T-helper 1 cell treated with Interleukin-12 subunit alpha and Interleukin-12 subunit beta and Interleukin-4 antibody, amounts not matched to agents 30 μg/mL and 1 μg/mL, for 36 hours (primary cell): Measurements from ENCODE around the gene AQP9.
"Not testable (repeated sequence)": the region's sequence is repeated elsewhere in the genome, so short reads cannot be mapped to it uniquely, and the experiment has no call there.

Source experiments
- H3K27ac Mint-ChIP-seq: one replicate; pipeline ENCODE4 v1.8.0; 2021; ENCODE audit warnings: mild to moderate bottlenecking, mixed read lengths
- H3K27me3 Mint-ChIP-seq: one replicate; pipeline ENCODE4 v1.8.0; 2021; ENCODE audit warnings: low read depth, mixed read lengths
- H3K36me3 Mint-ChIP-seq: one replicate; pipeline ENCODE4 v1.8.0; 2021; ENCODE audit warnings: low read depth, mixed read lengths
- H3K4me1 Mint-ChIP-seq: one replicate; pipeline ENCODE4 v1.8.0; 2021; ENCODE audit warnings: low read depth, mixed read lengths
- H3K4me3 Mint-ChIP-seq: one replicate; pipeline ENCODE4 v1.8.0; 2021; ENCODE audit warnings: mild to moderate bottlenecking, moderate library complexity, mixed read lengths
- H3K9me3 Mint-ChIP-seq: one replicate; pipeline ENCODE4 v1.8.0; 2021; ENCODE audit warnings: mixed read lengths

The AQP9 gene

DNA sequence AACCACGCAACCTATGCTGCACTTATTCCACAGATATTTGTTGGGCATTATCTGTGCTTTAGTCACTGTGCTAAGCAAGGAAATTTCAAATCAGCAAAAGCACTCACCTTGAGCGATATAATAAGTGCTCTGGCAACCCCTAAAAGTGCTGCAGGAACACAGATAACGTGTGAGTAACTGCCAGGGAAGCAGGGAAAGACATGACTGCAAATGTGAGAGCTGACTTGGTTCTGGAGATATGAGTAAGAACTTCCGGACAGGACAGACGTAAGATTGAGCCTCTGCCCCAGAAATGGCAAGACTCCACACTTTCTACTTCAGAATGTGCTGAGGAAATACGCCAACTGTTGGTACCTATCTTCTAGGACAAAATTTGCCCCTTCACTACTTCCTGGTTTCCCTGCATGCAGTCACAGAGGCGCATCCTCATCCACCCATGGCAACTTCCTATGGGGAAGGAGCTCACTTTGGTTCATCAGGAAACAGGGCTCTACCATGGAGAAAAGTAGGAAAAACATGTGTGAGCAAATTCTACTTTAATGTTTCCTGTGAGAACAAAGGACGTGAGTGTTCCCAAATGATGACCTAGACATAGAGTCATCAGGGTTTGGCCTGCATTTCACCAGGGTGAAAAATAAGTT is 41.7 kb downstream of the AQP9 start:
- Mint-ChIP-seq H3K9me3 (no peaks in the 10 kb centered on the region), H3K27ac (no peak overlapping the region), H3K36me3 (no peaks in the 10 kb centered on the region), H3K4me1 (peaks cover under 1% of the 10 kb centered on the region), H3K4me3 (no peak overlapping the region), H3K27me3 (peaks cover 24% of the 10 kb centered on the region)

DNA sequence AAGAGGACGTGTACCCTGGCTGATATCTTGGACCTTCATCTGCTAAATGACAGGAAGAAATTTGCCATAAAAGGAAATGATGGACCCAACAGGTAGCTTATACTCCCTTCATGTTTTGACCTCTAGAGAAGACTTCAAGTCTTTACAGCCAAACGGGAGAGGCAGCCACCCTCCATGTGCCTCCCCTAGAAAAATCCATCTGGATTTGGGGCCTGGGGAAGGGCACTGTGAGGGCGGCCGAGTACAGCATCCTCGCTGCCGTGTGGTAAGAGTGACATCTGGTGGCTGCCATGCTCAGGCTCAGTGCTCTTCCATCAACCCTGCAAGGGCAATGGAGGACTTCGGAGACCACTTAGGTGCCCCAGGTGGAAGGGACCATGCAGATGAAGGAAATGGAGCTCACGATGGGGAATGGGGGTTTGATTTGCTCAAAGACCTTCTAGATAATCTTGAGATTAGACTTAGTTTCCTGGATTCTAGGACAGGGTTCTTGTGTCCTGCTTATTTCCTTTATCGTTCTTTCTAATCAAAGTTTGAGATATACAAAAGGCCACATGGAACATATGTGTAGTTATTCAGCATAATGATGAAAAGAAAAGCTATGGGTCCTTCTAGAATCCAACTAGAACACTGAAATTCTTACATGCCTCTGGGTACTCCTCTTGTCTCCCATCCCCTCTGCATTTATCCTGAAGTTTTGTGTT is 44.4 kb downstream of the AQP9 start:
- no peak overlapping the region for H3K4me3 Mint-ChIP-seq
- H3K4me1 Mint-ChIP-seq, result peaks cover 9% of the 10 kb centered on the region
- H3K27ac Mint-ChIP-seq, result no peak overlapping the region
- H3K9me3 Mint-ChIP-seq, result no peaks in the 10 kb centered on the region
- no peaks in the 10 kb centered on the region for H3K36me3 Mint-ChIP-seq
- H3K27me3 Mint-ChIP-seq, result peaks cover 31% of the 10 kb centered on the region

GRCh38 chr15:58185439-58185838 is 47.3 kb downstream of the AQP9 start:
- no peaks in the 10 kb centered on the region for H3K36me3 Mint-ChIP-seq
- H3K4me3 Mint-ChIP-seq, result no peak overlapping the region
- H3K4me1 Mint-ChIP-seq, result peaks cover 9% of the 10 kb centered on the region
- H3K9me3 Mint-ChIP-seq, result no peaks in the 10 kb centered on the region
- peaks cover 43% of the 10 kb centered on the region for H3K27me3 Mint-ChIP-seq
- H3K27ac Mint-ChIP-seq, result no peak overlapping the region

- Mint-ChIP-seq H3K36me3 (no peaks in the 10 kb centered on the region), H3K4me1 (peaks cover 9% of the 10 kb centered on the region), H3K27me3 (peaks cover 33% of the 10 kb centered on the region), H3K27ac (peak overlapping the region; percentile 21), H3K9me3 (no peaks in the 10 kb centered on the region), H3K4me3 (no peak overlapping the region)
These were observed 51.1 kb downstream of the AQP9 start for GRCh38 chr15:58189148-58189811.

DNA sequence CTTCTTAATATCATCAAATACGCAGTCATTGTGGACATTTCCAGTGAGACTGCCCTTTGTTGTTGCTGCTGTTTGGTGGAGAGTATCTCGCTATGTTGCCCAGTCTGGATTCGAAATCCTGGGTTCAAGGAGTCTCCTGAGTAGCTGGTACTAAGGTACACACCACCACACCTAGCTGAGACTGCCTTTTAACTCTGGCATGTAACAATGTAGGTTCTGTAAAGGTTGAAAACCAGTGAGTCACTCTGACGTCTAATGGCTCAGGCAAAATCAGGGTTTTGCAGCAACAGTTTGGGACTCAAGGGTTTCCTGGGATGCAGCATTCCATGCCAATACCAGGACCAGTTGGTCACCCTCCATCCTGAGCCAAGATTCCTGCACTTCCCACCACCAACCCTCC is 52.2 kb downstream of the AQP9 start:
- Mint-ChIP-seq H3K9me3 (no peaks in the 10 kb centered on the region), H3K4me1 (peaks cover 3% of the 10 kb centered on the region), H3K4me3 (no peak overlapping the region), H3K36me3 (no peaks in the 10 kb centered on the region), H3K27me3 (peaks cover 44% of the 10 kb centered on the region), H3K27ac (no peak overlapping the region)

- H3K27me3 Mint-ChIP-seq, result peaks cover 49% of the 10 kb centered on the region
- H3K36me3 Mint-ChIP-seq, H3K4me3 Mint-ChIP-seq, H3K9me3 Mint-ChIP-seq, H3K27ac Mint-ChIP-seq, H3K4me1 Mint-ChIP-seq: not testable (repeated sequence)
These were observed 55.5 kb downstream of the AQP9 start for GRCh38 chr15:58193636-58194035.

DNA sequence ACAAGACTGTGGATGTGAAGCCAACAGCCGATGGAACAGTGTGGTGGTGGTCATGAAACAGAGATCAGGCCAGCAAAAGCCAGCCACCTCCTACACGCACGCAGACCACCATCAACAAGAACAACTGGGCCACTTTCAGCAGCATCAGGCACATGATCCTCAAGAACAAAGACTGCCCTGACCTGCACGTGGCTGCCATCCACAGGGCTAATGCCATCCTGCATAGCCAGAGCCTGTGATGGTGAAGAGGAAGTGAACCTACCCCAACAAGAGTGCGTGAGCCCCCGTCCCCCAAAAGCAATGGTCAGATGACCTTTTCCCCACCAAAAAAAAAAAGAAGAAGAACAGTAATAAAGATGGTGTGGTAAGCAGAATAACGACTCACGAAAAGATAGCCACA is 62.6 kb downstream of the AQP9 start:
- H3K27ac Mint-ChIP-seq, result no peak overlapping the region
- no peaks in the 10 kb centered on the region for H3K9me3 Mint-ChIP-seq
- no peaks in the 10 kb centered on the region for H3K36me3 Mint-ChIP-seq
- H3K4me3 Mint-ChIP-seq, result no peak overlapping the region
- no peaks in the 10 kb centered on the region for H3K4me1 Mint-ChIP-seq
- peaks cover 41% of the 10 kb centered on the region for H3K27me3 Mint-ChIP-seq

GRCh38 chr15:58201516-58201915 is 63.3 kb downstream of the AQP9 start:
- Mint-ChIP-seq H3K9me3 (no peaks in the 10 kb centered on the region), H3K27me3 (peaks cover 35% of the 10 kb centered on the region)

DNA sequence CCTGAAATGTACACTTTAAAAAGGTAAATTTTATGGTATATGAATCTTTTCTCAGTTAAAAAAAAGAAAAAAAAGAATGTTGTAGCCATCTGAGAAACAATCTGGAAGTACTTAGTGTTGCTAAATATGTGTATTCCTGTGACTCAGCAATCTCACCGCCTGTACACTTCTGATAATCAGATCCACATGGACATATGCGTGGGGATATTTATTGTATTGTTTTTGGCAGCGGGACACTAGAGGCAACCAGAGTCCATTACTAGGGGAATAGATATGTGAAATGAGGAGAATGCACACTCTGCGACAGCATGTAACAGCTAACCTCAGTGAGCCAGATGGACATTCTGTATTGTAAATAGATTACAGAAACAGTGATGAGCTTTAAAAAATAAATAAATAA is 65.4 kb downstream of the AQP9 start:
- Mint-ChIP-seq H3K27me3 (peaks cover 19% of the 10 kb centered on the region), H3K27ac (no peak overlapping the region), H3K9me3 (no peaks in the 10 kb centered on the region)

More at GRCh38 chr15:58201516-58201915, 63.3 kb downstream of the AQP9 start:
- Mint-ChIP-seq H3K36me3 (no peaks in the 10 kb centered on the region), H3K4me3 (no peak overlapping the region), H3K27ac (no peak overlapping the region), H3K4me1 (no peaks in the 10 kb centered on the region)

DNA sequence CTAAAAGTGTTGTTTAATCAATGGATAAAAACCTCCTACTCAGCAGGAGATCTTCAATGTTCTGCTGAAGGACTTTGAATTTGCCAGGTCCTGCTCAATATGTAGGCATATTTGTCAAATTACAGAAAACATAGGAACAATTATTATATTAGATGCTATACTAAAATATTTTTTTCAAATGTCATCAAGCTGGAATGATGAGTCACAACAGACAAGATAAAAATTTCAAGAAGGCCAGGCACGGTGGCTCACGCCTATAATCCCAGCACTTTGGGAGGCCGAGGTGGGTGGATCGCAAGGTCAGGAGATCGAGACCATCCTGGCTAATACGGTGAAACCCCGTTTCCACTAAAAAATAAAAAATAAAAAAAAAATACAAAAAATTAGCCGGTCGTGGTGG is 68.0 kb downstream of the AQP9 start:
- H3K27ac Mint-ChIP-seq, result no peak overlapping the region
- peaks cover 15% of the 10 kb centered on the region for H3K27me3 Mint-ChIP-seq
- no peaks in the 10 kb centered on the region for H3K36me3 Mint-ChIP-seq
- no peaks in the 10 kb centered on the region for H3K4me1 Mint-ChIP-seq
- no peak overlapping the region for H3K4me3 Mint-ChIP-seq
- no peaks in the 10 kb centered on the region for H3K9me3 Mint-ChIP-seq

More for the DNA sequence above, 65.4 kb downstream of the AQP9 start:
- Mint-ChIP-seq H3K4me3 (no peak overlapping the region), H3K36me3 (no peaks in the 10 kb centered on the region), H3K4me1 (no peaks in the 10 kb centered on the region)

- not testable (repeated sequence) for H3K9me3 Mint-ChIP-seq, H3K27ac Mint-ChIP-seq, H3K36me3 Mint-ChIP-seq, H3K27me3 Mint-ChIP-seq, H3K4me3 Mint-ChIP-seq, H3K4me1 Mint-ChIP-seq
These were observed 70.0 kb downstream of the AQP9 start for GRCh38 chr15:58208217-58208616.

- H3K9me3 Mint-ChIP-seq, H3K36me3 Mint-ChIP-seq, H3K27me3 Mint-ChIP-seq, H3K4me1 Mint-ChIP-seq, H3K27ac Mint-ChIP-seq, H3K4me3 Mint-ChIP-seq: not testable (repeated sequence)
These were observed 70.9 kb downstream of the AQP9 start for GRCh38 chr15:58209007-58209481.

DNA sequence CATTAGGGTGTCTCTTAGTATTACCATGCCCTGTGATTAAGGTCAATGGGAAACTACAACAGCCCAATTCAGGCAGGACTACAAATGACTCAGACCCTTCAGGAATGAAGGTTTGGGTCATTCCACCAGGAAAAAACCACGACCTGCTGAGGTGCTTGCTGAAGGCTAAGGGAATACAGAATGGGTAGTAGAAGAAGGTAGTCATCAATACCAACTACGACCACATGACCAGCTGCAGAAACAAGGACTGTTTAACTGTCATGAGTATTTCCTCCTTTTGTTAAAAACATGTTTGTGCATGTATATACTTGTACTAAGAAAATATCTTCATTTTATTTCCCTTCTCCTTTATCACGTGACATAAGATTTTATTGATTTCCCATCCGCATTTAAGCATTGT is 71.8 kb downstream of the AQP9 start:
- H3K4me1 Mint-ChIP-seq, H3K36me3 Mint-ChIP-seq, H3K27ac Mint-ChIP-seq, H3K9me3 Mint-ChIP-seq, H3K27me3 Mint-ChIP-seq, H3K4me3 Mint-ChIP-seq: not testable (repeated sequence)

DNA sequence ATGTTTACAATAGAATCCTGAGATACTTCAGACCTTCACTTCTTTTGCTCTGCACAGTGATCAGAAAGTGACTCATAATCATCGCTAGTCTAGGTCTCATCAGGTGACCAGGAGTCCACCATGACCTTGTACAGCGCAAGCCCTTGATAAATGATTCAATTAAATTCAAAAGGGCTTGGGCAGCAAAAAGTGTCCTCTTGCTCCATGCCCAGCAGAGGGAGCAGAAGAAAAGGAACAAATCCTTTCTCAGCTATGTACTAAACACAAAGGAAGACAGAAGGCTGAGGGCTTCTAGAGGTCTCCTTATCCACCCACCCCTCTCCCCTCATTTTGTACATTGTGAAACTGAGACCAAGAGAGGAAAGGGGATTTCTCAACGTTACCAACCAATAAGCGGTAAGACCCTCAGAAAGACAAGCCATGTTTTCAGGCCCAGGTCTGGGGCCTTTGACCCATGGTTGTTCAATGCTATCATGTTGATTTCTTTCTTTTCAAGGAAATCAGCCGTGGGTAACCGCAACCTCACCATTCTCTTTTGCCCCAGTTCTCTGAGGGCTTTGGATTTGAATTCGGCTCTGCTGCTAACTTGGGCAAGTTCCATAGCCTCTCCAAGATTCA is 74.8 kb downstream of the AQP9 start:
- peaks cover 21% of the 10 kb centered on the region for H3K27me3 Mint-ChIP-seq
- no peak overlapping the region for H3K27ac Mint-ChIP-seq
- H3K36me3 Mint-ChIP-seq, result no peaks in the 10 kb centered on the region
- H3K4me3 Mint-ChIP-seq, result no peak overlapping the region
- H3K9me3 Mint-ChIP-seq, result no peaks in the 10 kb centered on the region
- no peaks in the 10 kb centered on the region for H3K4me1 Mint-ChIP-seq
